CD4-positive, alpha-beta T cell (primary cell): ENCODE data around the gene SEPHS2. TPM values are rescaled to one million over a fixed set of nuclear protein-coding genes. Genes with fewer than 3 reads are reported as not detected.

ENCODE experiments used
- ATAC-seq: fragments of 200-7000 bp; cut with Tn5 transposase; one replicate; pipeline ENCODE4 v1.10.0; 2022; ENCODE audit warnings: mild to moderate bottlenecking; ENCODE audit not compliant: poor library complexity
- CTCF ChIA-PET: fragments of 350-600 bp; sonication (Branson Sonifier 250); formaldehyde crosslinking; loops from one replicate; lab custom pipeline; 2021; ENCODE audit warnings: antibody characterized with exemption, inconsistent platforms; lab: Charles Lee
- POLR2A ChIA-PET: fragments of 350-600 bp; sonication (Branson Sonifier 250); formaldehyde crosslinking; loops from one replicate; lab custom pipeline; 2021; ENCODE audit warnings: antibody characterized with exemption, inconsistent platforms; lab: Charles Lee
- DNase-seq, 14 experiments: peaks; one replicate each; pipeline ENCODE4 v3.0.0-alpha.2; 2013 to 2020; ENCODE audit warnings: mixed read lengths in 2 of 14
- H3K27ac ChIP-seq, 2 donors: one replicate each; pipeline versions ENCODE4 v1.5.1 to v1.7.0; 2013; ENCODE audit warnings: low read length in 2 of 2, low read depth in 1 of 2, mild to moderate bottlenecking in 1 of 2
- H3K27me3 ChIP-seq, 2 experiments: 1 replicate in 1 of 2; 2 replicates in 1 of 2; pipeline versions ENCODE4 v1.6.1 to v1.7.0; 2013; ENCODE audit warnings: low read length in 2 of 2, control low read depth in 1 of 2, mild to moderate bottlenecking in 1 of 2, moderate library complexity in 1 of 2; ENCODE audit not compliant: insufficient read depth in 2 of 2, control insufficient read depth in 1 of 2
- H3K36me3 ChIP-seq: one replicate; pipeline ENCODE4 v1.6.1; 2013; ENCODE audit warnings: low read length, control low read depth; ENCODE audit not compliant: insufficient read depth
- H3K4me1 ChIP-seq: one replicate; pipeline ENCODE4 v1.6.1; 2013; ENCODE audit warnings: low read length, control low read depth; ENCODE audit not compliant: insufficient read depth
- H3K4me3 ChIP-seq: one replicate; pipeline ENCODE4 v1.5.1; 2013; ENCODE audit warnings: mild to moderate bottlenecking, low read length, moderate library complexity
- H3K9me3 ChIP-seq, 2 experiments: 1 replicate in 1 of 2; 2 replicates in 1 of 2; pipeline versions ENCODE4 v1.6.1 to v1.7.0; 2013; ENCODE audit warnings: low read length in 2 of 2, mild to moderate bottlenecking in 2 of 2, control low read depth in 1 of 2, moderate library complexity in 1 of 2; ENCODE audit not compliant: control insufficient read depth in 1 of 2, insufficient read depth in 1 of 2
- H3K27ac Mint-ChIP-seq: one replicate; pipeline ENCODE4 v1.8.0; 2020; ENCODE audit warnings: mixed read lengths
- H3K27me3 Mint-ChIP-seq: one replicate; pipeline ENCODE4 v1.8.0; 2021; ENCODE audit warnings: mixed read lengths
- H3K36me3 Mint-ChIP-seq: one replicate; pipeline ENCODE4 v1.8.0; 2021; ENCODE audit warnings: low read depth, mixed read lengths
- H3K4me1 Mint-ChIP-seq: one replicate; pipeline ENCODE4 v1.8.0; 2021; ENCODE audit warnings: low read depth, mixed read lengths
- H3K4me3 Mint-ChIP-seq: one replicate; pipeline ENCODE4 v1.8.0; 2020; ENCODE audit warnings: mild to moderate bottlenecking, mixed read lengths
- H3K9me3 Mint-ChIP-seq: one replicate; pipeline ENCODE4 v1.8.0; 2020; ENCODE audit warnings: mixed read lengths
- intact Hi-C, 2 experiments: fragments of 100-400 bp; cut with DNase I in 1 of 2; cut with micrococcal nuclease in 1 of 2; formaldehyde crosslinking; loops; one replicate each; pipeline versions ENCODE4 v1.15.1 to v1.9.0; 2023 to 2025; cut with DNase I, micrococcal nuclease
- total RNA-seq, 174 experiments: library from RNA in 2 of 174; stranded (reverse) in 2 of 174; gene quantifications; one replicate each; pipeline ENCODE4 v1.2.3 and lab custom pipeline; 2021 to 2026
- TF ChIP-seq, protein P1 (sequence below): fragments of 200-600 bp; IDR thresholded peaks from one replicate; pipeline ENCODE4 v1.8.0; 2022; ENCODE audit warnings: antibody characterized with exemption, mild to moderate bottlenecking

Gene SEPHS2
- total RNA-seq, 2 experiments from 2014 or later = 25.4 to 25.9 TPM

DNA sequence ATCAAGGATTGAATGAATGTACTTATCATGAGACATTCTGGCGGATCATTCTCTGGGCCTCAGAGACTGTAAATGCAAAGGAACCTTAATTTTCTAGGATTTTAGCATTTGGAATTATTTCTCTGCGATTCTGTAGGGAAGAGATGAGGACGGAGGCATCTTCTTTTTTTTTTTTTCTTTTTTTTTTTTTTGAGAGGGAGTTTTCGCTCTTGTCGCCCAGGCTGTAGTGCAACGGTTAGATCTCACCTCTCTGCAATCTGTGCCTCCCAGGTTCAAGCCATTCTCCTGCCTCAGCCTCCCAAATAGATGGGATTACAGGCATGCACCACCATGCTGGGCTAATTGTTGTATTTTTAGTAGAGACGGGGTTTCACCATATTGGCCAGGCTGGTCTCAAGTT is 29.0 kb upstream of the SEPHS2 start:
- H3K9me3 Mint-ChIP-seq = no peaks in the 10 kb centered on the region

DNA sequence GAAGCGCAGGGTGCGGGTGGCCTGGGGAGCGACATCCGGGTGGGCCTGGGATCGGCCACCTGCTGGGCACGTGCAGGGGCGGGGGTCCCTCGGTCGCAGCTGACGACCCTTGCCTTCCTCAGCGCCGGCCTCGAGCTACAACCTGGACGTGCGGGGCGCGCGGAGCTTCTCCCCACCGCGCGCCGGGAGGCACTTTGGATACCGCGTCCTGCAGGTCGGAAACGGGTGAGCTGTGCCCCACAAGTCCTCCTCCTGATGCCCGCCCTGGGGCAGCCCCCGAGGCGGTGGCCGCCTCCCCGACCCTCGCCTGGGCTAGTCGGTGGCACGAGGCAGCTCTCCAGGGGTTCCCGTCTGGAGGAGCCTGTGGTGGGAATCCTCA is 28.4 kb upstream of the SEPHS2 start:
- POLR2A ChIA-PET = interaction anchor here (0.6 to 7.1 kb wide), 18 partner anchors 10 to 184 kb away, joined by 3 to 170 read pairs (median 8); partner anchors contain the start of genes DCTPP1, FBRS, SEPHS2 and ZNF689
- CTCF ChIA-PET = interaction anchor here (0.9 to 3.4 kb wide), 3 partner anchors 25 to 65 kb away, joined by 3 to 22 read pairs (median 5); partner anchors contain the start of gene DCTPP1
- TF ChIP-seq, protein P1, sequence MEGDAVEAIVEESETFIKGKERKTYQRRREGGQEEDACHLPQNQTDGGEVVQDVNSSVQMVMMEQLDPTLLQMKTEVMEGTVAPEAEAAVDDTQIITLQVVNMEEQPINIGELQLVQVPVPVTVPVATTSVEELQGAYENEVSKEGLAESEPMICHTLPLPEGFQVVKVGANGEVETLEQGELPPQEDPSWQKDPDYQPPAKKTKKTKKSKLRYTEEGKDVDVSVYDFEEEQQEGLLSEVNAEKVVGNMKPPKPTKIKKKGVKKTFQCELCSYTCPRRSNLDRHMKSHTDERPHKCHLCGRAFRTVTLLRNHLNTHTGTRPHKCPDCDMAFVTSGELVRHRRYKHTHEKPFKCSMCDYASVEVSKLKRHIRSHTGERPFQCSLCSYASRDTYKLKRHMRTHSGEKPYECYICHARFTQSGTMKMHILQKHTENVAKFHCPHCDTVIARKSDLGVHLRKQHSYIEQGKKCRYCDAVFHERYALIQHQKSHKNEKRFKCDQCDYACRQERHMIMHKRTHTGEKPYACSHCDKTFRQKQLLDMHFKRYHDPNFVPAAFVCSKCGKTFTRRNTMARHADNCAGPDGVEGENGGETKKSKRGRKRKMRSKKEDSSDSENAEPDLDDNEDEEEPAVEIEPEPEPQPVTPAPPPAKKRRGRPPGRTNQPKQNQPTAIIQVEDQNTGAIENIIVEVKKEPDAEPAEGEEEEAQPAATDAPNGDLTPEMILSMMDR = no peak
- H3K36me3 ChIP-seq = peaks cover 37% of the 10 kb centered on the region
- ATAC-seq (no peak), DNase-seq (peak in 1 of 14 experiments; percentile 30)
- Mint-ChIP-seq H3K4me1 (peaks cover 74% of the 10 kb centered on the region), H3K4me3 (peak overlapping the region; percentile 96), H3K27ac (peak overlapping the region; percentile 90), H3K9me3 (no peaks in the 10 kb centered on the region), H3K27me3 (no peaks in the 10 kb centered on the region), H3K36me3 (peaks cover 61% of the 10 kb centered on the region)
- intact Hi-C loops = loop anchor here in 1 of 2 experiments (2.0 to 5.0 kb wide), 2 partner anchors 17 to 42 kb away; partner anchors contain the start of gene DCTPP1
- no peaks in the 10 kb centered on the region for H3K9me3 ChIP-seq
- peak overlapping the region; percentile 75 to 94 for H3K27ac ChIP-seq
- no peaks in the 10 kb centered on the region for H3K27me3 ChIP-seq
- H3K4me3 ChIP-seq = peak overlapping the region; percentile 83
- H3K4me1 ChIP-seq = peaks cover 89% of the 10 kb centered on the region

More for the DNA sequence above, 29.0 kb upstream of the SEPHS2 start:
- CTCF ChIA-PET = interaction anchor here (1.9 to 3.4 kb wide), 3 partner anchors 25 to 45 kb away, joined by 10 to 22 read pairs (median 12); partner anchors contain the start of gene DCTPP1
- H3K4me1 ChIP-seq = peaks cover 87% of the 10 kb centered on the region
- H3K4me1 Mint-ChIP-seq = peaks cover 69% of the 10 kb centered on the region
- peak overlapping the region; percentile 83 for H3K4me3 ChIP-seq
- no peaks in the 10 kb centered on the region for H3K27me3 Mint-ChIP-seq
- peak overlapping the region; percentile 90 for H3K27ac Mint-ChIP-seq
- intact Hi-C loops = loop anchor here in 1 of 2 experiments (2.0 to 5.0 kb wide), 2 partner anchors 16 to 42 kb away; partner anchors contain the start of gene DCTPP1
- peak overlapping the region; percentile 7 to 94 for H3K27ac ChIP-seq
- TF ChIP-seq, protein P1 = no peak
- POLR2A ChIA-PET = interaction anchor here (1.0 to 7.1 kb wide), 11 partner anchors 10 to 184 kb away, joined by 4 to 170 read pairs (median 21); partner anchors contain the start of genes DCTPP1, FBRS and SEPHS2
- DNase-seq = no peak
- H3K36me3 Mint-ChIP-seq = peaks cover 67% of the 10 kb centered on the region
- ATAC-seq = no peak
- peak overlapping the region; percentile 88 for H3K4me3 Mint-ChIP-seq
- no peaks in the 10 kb centered on the region for H3K27me3 ChIP-seq
- H3K9me3 ChIP-seq = no peaks in the 10 kb centered on the region
- H3K36me3 ChIP-seq = peaks cover 43% of the 10 kb centered on the region

DNA sequence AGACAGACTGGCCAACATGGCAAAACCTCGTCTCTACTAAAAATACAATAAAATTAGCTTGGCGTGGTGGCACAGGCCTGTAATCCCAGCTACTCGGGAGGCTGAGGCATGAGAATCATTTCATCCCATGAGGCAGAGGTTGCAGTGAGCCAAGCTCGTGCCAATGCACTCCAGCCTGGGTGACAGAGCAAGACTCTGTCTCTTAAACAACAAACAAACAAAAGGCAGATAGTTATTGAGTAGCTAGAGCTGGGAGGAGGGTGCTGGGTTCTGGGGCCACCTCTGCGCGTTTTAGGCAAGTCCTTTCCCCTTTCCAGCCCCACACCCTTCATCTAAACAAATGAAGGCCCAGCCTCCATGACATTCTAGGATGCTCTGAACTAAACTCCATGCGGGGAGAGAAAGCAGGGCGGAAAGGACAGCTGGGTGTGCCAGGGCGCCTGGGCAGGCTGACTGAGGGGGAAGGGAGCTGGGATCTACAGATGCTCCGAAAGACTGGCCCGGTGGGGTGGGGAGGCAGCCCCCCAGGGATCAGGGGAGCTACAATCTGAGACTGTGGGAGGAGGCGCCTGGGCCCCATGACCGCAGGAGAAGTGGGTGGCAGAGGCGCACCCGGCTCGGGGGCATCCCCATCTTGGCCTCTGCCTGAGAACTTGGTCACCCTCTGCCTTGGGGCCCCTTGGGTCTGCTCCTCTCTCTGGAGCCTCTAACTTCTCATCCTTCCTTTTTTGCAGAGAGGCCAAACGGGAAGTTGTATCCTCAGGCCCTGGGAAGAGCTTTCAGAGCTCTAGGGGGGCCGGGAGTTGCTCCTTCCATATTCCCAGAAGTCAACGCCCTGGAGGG is 27.8 kb upstream of the SEPHS2 start:
- intact Hi-C loops = loop anchor here (2.0 to 5.0 kb wide), 4 partner anchors 15 to 41 kb away; partner anchors contain the start of gene DCTPP1 (in 1 of the 2)
- no peaks in the 10 kb centered on the region for H3K27me3 ChIP-seq
- H3K4me1 Mint-ChIP-seq = peaks cover 70% of the 10 kb centered on the region
- peak overlapping the region; percentile 90 for H3K27ac Mint-ChIP-seq
- no peaks in the 10 kb centered on the region for H3K9me3 ChIP-seq
- H3K36me3 ChIP-seq = peaks cover 31% of the 10 kb centered on the region
- peak overlapping the region; percentile 83 for H3K4me3 ChIP-seq
- no peaks in the 10 kb centered on the region for H3K9me3 Mint-ChIP-seq
- peak overlapping the region; percentile 96 for H3K4me3 Mint-ChIP-seq
- TF ChIP-seq, protein P1 = no peak
- H3K27ac ChIP-seq = peak overlapping the region; percentile 75 to 94
- H3K4me1 ChIP-seq = peaks cover 83% of the 10 kb centered on the region
- no peak for ATAC-seq
- ChIA-PET POLR2A (interaction anchor here (0.6 to 7.1 kb wide), 21 partner anchors 9 to 630 kb away, joined by 3 to 170 read pairs (median 7); partner anchors contain the start of genes DCTPP1, FBRS, SEPHS2 and ZNF689), CTCF (interaction anchor here (0.9 to 3.4 kb wide), 4 partner anchors 14 to 64 kb away, joined by 3 to 22 read pairs (median 6); partner anchors contain the start of gene DCTPP1)
- H3K36me3 Mint-ChIP-seq = peaks cover 55% of the 10 kb centered on the region
- H3K27me3 Mint-ChIP-seq = no peaks in the 10 kb centered on the region
- peak in 10 of 14 experiments; percentile 19 to 75 (median 52) for DNase-seq
